Prostate gland (tissue), 2 donors: ENCODE results near the gene ALG14.

ENCODE experiments used
- POLR2A ChIP-seq: fragments of 450-650 bp; IDR thresholded peaks from one replicate; pipeline ENCODE4 v1.6.1; 2016; ENCODE audit warnings: antibody characterized with exemption, mild to moderate bottlenecking
- POLR2AphosphoS5 ChIP-seq: sonication (generic); formaldehyde crosslinking; IDR thresholded peaks from one replicate; pipeline ENCODE4 v1.6.1; 2017; ENCODE audit warnings: antibody characterized with exemption
- TF ChIP-seq, protein P1 (sequence below), 4 experiments: fragments of 200-600 bp in 2 of 4; fragments of 450-650 bp in 2 of 4; sonication (generic) in 2 of 4; IDR thresholded peaks; 1 replicate in 3 of 4; 2 replicates in 1 of 4; pipeline ENCODE4 v1.5.1; 2016 to 2019; ENCODE audit warnings: antibody characterized with exemption in 4 of 4, mild to moderate bottlenecking in 2 of 4, moderate library complexity in 2 of 4

DNA sequence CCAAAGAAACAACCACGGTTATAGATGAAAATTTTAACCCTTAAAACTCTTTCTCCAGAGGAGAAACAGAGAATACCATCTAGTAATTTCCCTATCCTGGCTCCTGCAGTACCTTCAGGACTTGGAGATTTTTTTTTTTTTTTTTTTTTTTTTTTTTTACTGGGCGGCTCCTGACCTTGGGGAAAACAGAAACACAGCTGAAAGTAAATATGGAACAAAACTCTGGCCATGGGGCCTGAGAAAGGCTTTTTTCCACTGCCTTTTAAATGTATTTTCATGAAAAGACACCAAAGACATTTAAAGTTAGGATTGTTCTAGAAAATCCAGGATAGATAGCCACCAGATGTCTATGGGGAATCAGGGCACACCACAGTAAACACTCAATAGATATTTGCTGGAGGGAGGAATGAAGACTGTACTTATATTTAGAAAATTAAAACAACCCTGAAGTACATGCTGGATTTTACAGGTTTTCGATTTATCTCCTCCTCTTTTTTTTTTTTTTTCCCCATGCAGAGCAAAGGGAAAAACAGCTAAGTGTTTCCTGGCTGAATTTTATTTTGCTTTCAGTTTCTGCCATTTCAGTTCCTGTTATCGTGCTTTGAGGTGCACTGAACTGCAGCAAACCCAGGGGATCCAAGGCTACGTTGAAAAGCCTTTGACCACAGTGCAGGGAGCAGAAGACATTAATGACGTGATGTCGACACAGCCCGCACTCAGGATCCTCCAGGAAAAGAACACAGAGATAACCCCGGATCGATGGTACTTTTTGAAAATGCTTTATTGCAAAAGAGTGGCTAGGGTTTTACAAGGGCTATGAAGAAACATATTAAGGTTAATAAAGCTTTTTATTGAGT is 110.1 kb downstream of the ALG14 start:
- TF ChIP-seq, protein P1, sequence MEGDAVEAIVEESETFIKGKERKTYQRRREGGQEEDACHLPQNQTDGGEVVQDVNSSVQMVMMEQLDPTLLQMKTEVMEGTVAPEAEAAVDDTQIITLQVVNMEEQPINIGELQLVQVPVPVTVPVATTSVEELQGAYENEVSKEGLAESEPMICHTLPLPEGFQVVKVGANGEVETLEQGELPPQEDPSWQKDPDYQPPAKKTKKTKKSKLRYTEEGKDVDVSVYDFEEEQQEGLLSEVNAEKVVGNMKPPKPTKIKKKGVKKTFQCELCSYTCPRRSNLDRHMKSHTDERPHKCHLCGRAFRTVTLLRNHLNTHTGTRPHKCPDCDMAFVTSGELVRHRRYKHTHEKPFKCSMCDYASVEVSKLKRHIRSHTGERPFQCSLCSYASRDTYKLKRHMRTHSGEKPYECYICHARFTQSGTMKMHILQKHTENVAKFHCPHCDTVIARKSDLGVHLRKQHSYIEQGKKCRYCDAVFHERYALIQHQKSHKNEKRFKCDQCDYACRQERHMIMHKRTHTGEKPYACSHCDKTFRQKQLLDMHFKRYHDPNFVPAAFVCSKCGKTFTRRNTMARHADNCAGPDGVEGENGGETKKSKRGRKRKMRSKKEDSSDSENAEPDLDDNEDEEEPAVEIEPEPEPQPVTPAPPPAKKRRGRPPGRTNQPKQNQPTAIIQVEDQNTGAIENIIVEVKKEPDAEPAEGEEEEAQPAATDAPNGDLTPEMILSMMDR (IDR thresholded peaks at IDR 0.05) = no peak
- TF ChIP-seq POLR2A (no peak), POLR2AphosphoS5 (peak; percentile 53)
